PC-9 (cell line): ENCODE data around the gene FNDC3B.

Experiments used
- CTCF ChIP-seq: fragments of 200-600 bp; sonication (generic); conservative IDR thresholded peaks from 2 replicates; pipeline ENCODE4 v1.6.1; 2017; ENCODE audit warnings: mixed run types, antibody characterized with exemption, mild to moderate bottlenecking, moderate library complexity
- EZH2 ChIP-seq: fragments of 200-600 bp; sonication (generic); IDR thresholded peaks from 2 replicates; pipeline ENCODE4 v1.8.0; 2017; ENCODE audit warnings: antibody characterized with exemption, low read depth

GRCh38 chr3:172024679-172025078, 14.7 kb upstream of the FNDC3B start:
- TF ChIP-seq CTCF (no peak), EZH2 (no peak)
